22Rv1 (cell line): Measurements from ENCODE around the gene SMYD3.

Experiments
- ZFX ChIP-seq: fragments of 450-650 bp; IDR thresholded peaks from 2 replicates; pipeline ENCODE4 v1.6.1; 2017; ENCODE audit warnings: antibody characterized with exemption, borderline replicate concordance
- TF ChIP-seq, protein P1 (sequence below): fragments of 450-650 bp; IDR thresholded peaks from 2 replicates; pipeline ENCODE4 v1.5.1; 2017; ENCODE audit warnings: mild to moderate bottlenecking

DNA sequence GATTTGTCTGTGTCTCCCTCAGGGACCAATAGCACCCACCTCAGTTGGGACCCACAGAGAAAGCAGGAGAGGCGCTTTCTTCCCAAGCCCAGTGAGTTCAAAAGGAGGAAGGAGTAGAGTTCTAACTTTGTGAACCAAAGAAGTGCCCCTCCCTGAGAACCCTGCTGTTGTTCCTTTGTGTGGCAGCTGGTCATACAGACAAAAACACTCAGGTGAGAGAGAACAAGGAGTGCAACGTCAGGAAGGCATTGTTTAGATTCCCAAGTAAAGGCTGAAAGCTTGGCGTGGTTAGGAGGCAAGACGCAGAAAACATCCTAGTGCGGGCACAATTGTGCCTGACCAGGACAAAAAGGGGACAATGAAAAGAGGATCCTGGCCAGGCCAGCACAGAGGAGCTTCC lies 697.7 kb downstream of the SMYD3 start:
- TF ChIP-seq, protein P1, sequence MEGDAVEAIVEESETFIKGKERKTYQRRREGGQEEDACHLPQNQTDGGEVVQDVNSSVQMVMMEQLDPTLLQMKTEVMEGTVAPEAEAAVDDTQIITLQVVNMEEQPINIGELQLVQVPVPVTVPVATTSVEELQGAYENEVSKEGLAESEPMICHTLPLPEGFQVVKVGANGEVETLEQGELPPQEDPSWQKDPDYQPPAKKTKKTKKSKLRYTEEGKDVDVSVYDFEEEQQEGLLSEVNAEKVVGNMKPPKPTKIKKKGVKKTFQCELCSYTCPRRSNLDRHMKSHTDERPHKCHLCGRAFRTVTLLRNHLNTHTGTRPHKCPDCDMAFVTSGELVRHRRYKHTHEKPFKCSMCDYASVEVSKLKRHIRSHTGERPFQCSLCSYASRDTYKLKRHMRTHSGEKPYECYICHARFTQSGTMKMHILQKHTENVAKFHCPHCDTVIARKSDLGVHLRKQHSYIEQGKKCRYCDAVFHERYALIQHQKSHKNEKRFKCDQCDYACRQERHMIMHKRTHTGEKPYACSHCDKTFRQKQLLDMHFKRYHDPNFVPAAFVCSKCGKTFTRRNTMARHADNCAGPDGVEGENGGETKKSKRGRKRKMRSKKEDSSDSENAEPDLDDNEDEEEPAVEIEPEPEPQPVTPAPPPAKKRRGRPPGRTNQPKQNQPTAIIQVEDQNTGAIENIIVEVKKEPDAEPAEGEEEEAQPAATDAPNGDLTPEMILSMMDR, result no peak
- TF ChIP-seq ZFX, result no peak
